K562 (cell line): ENCODE measurements around the gene P2RY8. TPM values are rescaled to one million over a fixed set of nuclear protein-coding genes. Genes with fewer than 3 reads are reported as not detected.

ENCODE experiments used
- ATAC-seq: fragments of 200-7000 bp; cut with Tn5 transposase; 3 replicates; pipeline ENCODE4 v1.9.1; 2020; ENCODE audit warnings: moderate library complexity
- BruUV-seq: library from RNA; stranded (reverse); fragments of 400-500 nt; replicated peaks from 2 replicates; lab custom pipeline; 2021; lab: Mats Ljungman, UMichigan
- CTCF ChIA-PET: fragments of 300-600 bp; formaldehyde crosslinking; extraction: SDS; loops from one replicate; lab custom pipeline; 2021; ENCODE audit warnings: low intra/inter-chr PET ratio; lab: Yijun Ruan, JAX
- POLR2A ChIA-PET: fragments of 300-600, 350-650 bp; sonication (Branson Sonifier 250); formaldehyde crosslinking; extraction: SDS; loops from one replicate; lab custom pipeline; 2021; ENCODE audit warnings: antibody characterized with exemption, inconsistent platforms; lab: Yijun Ruan, JAX
- DNase-seq, 4 experiments: peaks; one replicate each; pipeline versions ENCODE4 v3.0.0 to v3.0.0-alpha.2; 2011 to 2018; ENCODE audit warnings: low spot score in 3 of 4, mixed read lengths in 3 of 4; ENCODE audit errors: extremely low read depth in 1 of 4
- FAIRE-seq: peaks from 2 replicates; lab custom pipeline; 2011; peaks lifted over from hg19 to GRCh38; lab: Jason Lieb, UNC
- H2AFZ ChIP-seq: 2 replicates; pipeline ENCODE4 v1.6.0; 2011; ENCODE audit warnings: low read depth, low read length, control low read depth, inconsistent platforms
- H3K27ac ChIP-seq: fragments of 200-600 bp; 3 replicates; pipeline ENCODE4 v1.8.0; 2011; ENCODE audit warnings: low read depth, mild to moderate bottlenecking, control low read depth, inconsistent platforms, low read length, moderate library complexity, mixed read lengths; ENCODE audit errors: extremely low read depth
- H3K27me3 ChIP-seq, 2 experiments: fragments of 300-600 bp in 1 of 2; 2 replicates in 1 of 2; 3 replicates in 1 of 2; pipeline versions ENCODE4 v1.6.0 to v1.8.0; 2011; ENCODE audit warnings: inconsistent platforms in 2 of 2, low read length in 2 of 2, mild to moderate bottlenecking in 1 of 2, mixed read lengths in 1 of 2, moderate library complexity in 1 of 2; ENCODE audit not compliant: control insufficient read depth in 2 of 2, insufficient read depth in 2 of 2
- H3K36me3 ChIP-seq: fragments of 300-600 bp; 3 replicates; pipeline ENCODE4 v1.8.0; 2011; ENCODE audit warnings: mild to moderate bottlenecking, low read length, inconsistent platforms; ENCODE audit not compliant: control insufficient read depth, insufficient read depth
- H3K4me1 ChIP-seq, 2 experiments: fragments of 200-600 bp in 1 of 2; replicated peaks in 1 of 2; 2 replicates in 1 of 2; 3 replicates in 1 of 2; pipeline versions ENCODE4 v1.5.1 to v1.8.0; 2011; ENCODE audit warnings: inconsistent platforms in 2 of 2, low read length in 2 of 2, mild to moderate bottlenecking in 1 of 2, mixed read lengths in 1 of 2, moderate library complexity in 1 of 2; ENCODE audit not compliant: control insufficient read depth in 2 of 2, insufficient read depth in 2 of 2
- H3K4me2 ChIP-seq: 2 replicates; pipeline ENCODE4 v1.6.1; 2011; ENCODE audit warnings: low read length, control low read depth, inconsistent platforms, mixed read lengths; ENCODE audit not compliant: insufficient read depth
- H3K4me3 ChIP-seq: fragments of 200-600 bp; sonication (generic), shearing (Covaris generic); 2 replicates; pipeline ENCODE4 v1.5.1; 2016; ENCODE audit warnings: control low read depth, inconsistent platforms
- H3K79me2 ChIP-seq: fragments of 200-600 bp; 3 replicates; pipeline ENCODE4 v1.8.0; 2011; ENCODE audit warnings: low read length, inconsistent platforms; ENCODE audit not compliant: control insufficient read depth, insufficient read depth
- H3K9ac ChIP-seq, 2 experiments: 2 replicates each; pipeline versions ENCODE4 v1.6.0 to v1.6.1; 2011; ENCODE audit warnings: low read depth in 2 of 2, low read length in 2 of 2, control low read depth in 1 of 2, inconsistent platforms in 1 of 2, mild to moderate bottlenecking in 1 of 2, mixed read lengths in 1 of 2; ENCODE audit not compliant: insufficient read depth in 1 of 2
- H3K9me1 ChIP-seq: one replicate; pipeline ENCODE4 v1.6.0; 2011; ENCODE audit warnings: inconsistent platforms, mild to moderate bottlenecking, low read length, moderate library complexity; ENCODE audit not compliant: control insufficient read depth, insufficient read depth
- H3K9me3 ChIP-seq: replicated peaks from 2 replicates; pipeline ENCODE4 v1.5.1; 2011; ENCODE audit warnings: low read depth, low read length, inconsistent platforms; ENCODE audit not compliant: control insufficient read depth, insufficient read depth
- H4K20me1 ChIP-seq: replicated peaks from 2 replicates; pipeline ENCODE4 v1.6.1; 2011; ENCODE audit warnings: low read length, inconsistent platforms, mixed read lengths; ENCODE audit not compliant: control insufficient read depth, insufficient read depth
- CHD4 ChIP-seq: fragments of 200-600 bp; sonication (generic); IDR thresholded peaks from 3 replicates; pipeline ENCODE4 v1.6.1; 2012; ENCODE audit warnings: low read depth, mild to moderate bottlenecking, mixed read lengths, low read length, inconsistent platforms; ENCODE audit not compliant: insufficient read depth, insufficient replicate concordance, poor library complexity, severe bottlenecking
- E2F3 ChIP-seq: fragments of 250-450 bp; sonication (Bioruptor Pico); IDR thresholded peaks from 2 replicates; pipeline ENCODE4 v1.4.0; 2020; ENCODE audit warnings: mild to moderate bottlenecking
- FOXA3 ChIP-seq, 2 experiments: fragments of 450-650 bp in 1 of 2; sonication (generic) in 1 of 2; formaldehyde crosslinking; IDR thresholded peaks in 1 of 2; conservative IDR thresholded peaks in 1 of 2; 2 replicates each; pipeline versions ENCODE4 v1.4.0 to v1.8.0; 2020 to 2022; ENCODE audit warnings: mild to moderate bottlenecking in 2 of 2, missing genetic modification reagents in 1 of 2
- FOXJ2 ChIP-seq: fragments of 200-800 bp; sonication (Bioruptor generic); IDR thresholded peaks from 2 replicates; pipeline ENCODE4 v1.6.1; 2016; ENCODE audit warnings: missing genetic modification characterization, missing compliant biosample characterization
- HMG20A ChIP-seq: fragments of 450-650 bp; formaldehyde crosslinking; conservative IDR thresholded peaks from 2 replicates; pipeline ENCODE4 v1.4.0; 2020; ENCODE audit warnings: mild to moderate bottlenecking, mixed read lengths
- KAT2B ChIP-seq: IDR thresholded peaks from one replicate; pipeline ENCODE4 v1.6.1; 2012; ENCODE audit warnings: low read depth, mild to moderate bottlenecking, control low read depth, inconsistent platforms, low read length, moderate library complexity
- NR4A1 ChIP-seq, 2 experiments: fragments of 250-450 bp in 1 of 2; fragments of 450-650 bp in 1 of 2; sonication (Bioruptor Pico) in 1 of 2; IDR thresholded peaks; 2 replicates each; pipeline versions ENCODE4 v1.4.0 to v1.6.1; 2016 to 2020; ENCODE audit warnings: mild to moderate bottlenecking in 2 of 2, missing compliant biosample characterization in 1 of 2, missing genetic modification characterization in 1 of 2, moderate library complexity in 1 of 2
- SOX6 ChIP-seq: fragments of 450-650 bp; IDR thresholded peaks from 2 replicates; pipeline ENCODE4 v1.6.1; 2014; ENCODE audit warnings: mild to moderate bottlenecking
- TAF7 ChIP-seq: fragments of 450-650 bp; IDR thresholded peaks from 2 replicates; pipeline ENCODE4 v1.6.1; 2016; ENCODE audit warnings: missing genetic modification characterization, missing compliant biosample characterization
- YBX1 ChIP-seq: fragments of 450-650 bp; IDR thresholded peaks from 2 replicates; pipeline ENCODE4 v1.7.1; 2016; ENCODE audit warnings: mild to moderate bottlenecking
- ZNF239 ChIP-seq: fragments of 250-450 bp; sonication (Bioruptor Pico); IDR thresholded peaks from 2 replicates; pipeline ENCODE4 v1.4.0; 2020; ENCODE audit warnings: mild to moderate bottlenecking
- ZNF311 ChIP-seq: fragments of 250-450 bp; sonication (Bioruptor Pico); IDR thresholded peaks from 2 replicates; pipeline ENCODE4 v1.4.0; 2020; ENCODE audit warnings: mild to moderate bottlenecking, moderate library complexity
- ZNF644 ChIP-seq: fragments of 200-800 bp; sonication (Bioruptor generic); IDR thresholded peaks from 2 replicates; pipeline ENCODE4 v1.6.1; 2016; ENCODE audit warnings: low read depth, missing genetic modification characterization, missing compliant biosample characterization
- ZNF699 ChIP-seq: fragments of 250-450 bp; sonication (Bioruptor Pico); IDR thresholded peaks from 2 replicates; pipeline ENCODE4 v1.8.0; 2021; ENCODE audit warnings: mild to moderate bottlenecking, moderate library complexity; ENCODE audit not compliant: insufficient replicate concordance
- WGBS: fragments of 100-300 bp; shearing (Covaris generic); methylation state at CpG from one replicate; pipeline ENCODE4 v1.1.6; 2016; ENCODE audit warnings: low coverage, mixed read lengths; ENCODE audit not compliant: insufficient coverage; ENCODE audit errors: missing lambda C conversion rate; 5-methylcytosine and 5-hydroxymethylcytosine counted together
- in situ Hi-C: fragments of 300-500 bp; cut with MboI; formaldehyde crosslinking; loops from 4 replicates; pipeline ENCODE4 v1.15.0; 2018; ENCODE audit warnings: inconsistent platforms, mixed read lengths
- intact Hi-C: fragments of 100-400 bp; cut with micrococcal nuclease; formaldehyde crosslinking; loops from 2 replicates; pipeline ENCODE4 v1.14.2; 2022
- polyA plus RNA-seq, 8 experiments: library from polyadenylated mRNA; depleted of rRNA in 4 of 8; stranded (reverse) in 5 of 8; unstranded in 3 of 8; fragments of >200 nt; fragmentation: Nextera tagmentation in 2 of 8; fragmentation: Illumina TruSeq in 1 of 8; extraction: Ambion mirVana in 2 of 8; extraction: Trizol in 1 of 8; gene quantifications; 2 replicates each; pipeline versions ENCODE4 v1.2.1 to v1.2.3, GENCODE V29; 2011 to 2014; ENCODE audit warnings: inconsistent platforms in 1 of 8, missing spikeins in 1 of 8
- total RNA-seq, 7 experiments: library from RNA; depleted of rRNA in 6 of 7; stranded (reverse); fragments of >200 nt in 6 of 7; fragmentation: Illumina TruSeq in 2 of 7; extraction: Trizol in 2 of 7; gene quantifications; 2 replicates each; pipeline versions ENCODE4 v1.2.1 to v1.2.3, GENCODE V29; 2011 to 2021; ENCODE audit warnings: low replicate concordance in 1 of 7
- TF ChIP-seq, protein P1 (sequence below): sonication (generic); formaldehyde crosslinking; IDR thresholded peaks from 2 replicates; pipeline ENCODE4 v1.8.1; 2023; ENCODE audit warnings: mild to moderate bottlenecking, missing genetic modification reagents
- TF ChIP-seq, protein P2 (sequence below): fragments of 150-350 bp; conservative IDR thresholded peaks from 2 replicates; pipeline ENCODE4 v1.6.1; 2014; ENCODE audit warnings: low read length
- TF ChIP-seq, protein P3 (sequence below), 2 experiments: fragments of 450-650 bp in 1 of 2; sonication (generic) in 1 of 2; formaldehyde crosslinking in 1 of 2; IDR thresholded peaks in 1 of 2; conservative IDR thresholded peaks in 1 of 2; 2 replicates each; pipeline versions ENCODE4 v1.6.1 to v1.8.1; 2016 to 2023; ENCODE audit warnings: mild to moderate bottlenecking in 2 of 2, moderate library complexity in 2 of 2, inconsistent platforms in 1 of 2, missing genetic modification reagents in 1 of 2

P2RY8 gene
- total and polyA plus RNA-seq, 9 of the 15 experiments (the other 6 are each of a cell fraction or from before 2014, with no cell fraction given) = 0.04 to 0.69 (median 0.08) TPM; not detected in 3

DNA sequence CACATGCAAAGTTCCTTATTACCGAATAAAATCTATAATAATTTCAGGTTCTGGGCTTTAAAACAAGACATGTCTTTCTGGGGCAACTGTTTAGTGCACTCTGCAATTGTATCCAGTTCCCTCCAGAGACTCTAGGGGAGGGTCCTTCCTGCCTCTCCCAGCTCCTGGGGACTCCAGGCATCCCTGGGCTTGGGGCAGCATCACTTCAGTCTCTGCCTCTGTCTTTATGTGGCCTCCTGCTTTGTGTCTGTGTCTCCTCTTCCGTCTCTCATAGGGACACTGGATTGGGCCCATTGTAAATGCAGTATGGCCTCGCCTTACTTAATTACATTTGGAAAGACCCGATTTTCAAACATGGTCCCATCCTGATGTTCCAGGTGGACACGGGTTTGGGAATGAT, 73.4 kb downstream of the P2RY8 start:
- no peaks in the 10 kb centered on the region for H4K20me1 ChIP-seq
- no peaks in the 10 kb centered on the region for H3K9me1 ChIP-seq
- ChIA-PET CTCF (no interaction called here), POLR2A (no interaction called here)
- ATAC-seq (no peak), FAIRE-seq (no peak), DNase-seq (no peak)
- 30% methylated on average over 5 of the region's 5 CpGs for whole genome bisulfite sequencing
- H3K36me3 ChIP-seq = no peaks in the 10 kb centered on the region
- H3K4me2 ChIP-seq = no peak overlapping the region
- H3K27me3 ChIP-seq = peaks cover 0 to 8% of the 10 kb centered on the region in 2 experiments; a peak in 2 of 5 replicates
- no peaks in the 10 kb centered on the region for H3K79me2 ChIP-seq
- no peak overlapping the region for H2AFZ ChIP-seq
- in situ Hi-C loops (loop anchor here (10.0 to 25.0 kb wide), 2 partner anchors 111 to 1149 kb away; no protein-coding TSS in a partner anchor), intact Hi-C loops (no loop called here)
- no TSS peak for BruUV-seq
- H3K9ac ChIP-seq = no peak overlapping the region
- H3K4me1 ChIP-seq = no peaks in the 10 kb centered on the region; a peak in 3 of 5 replicates
- H3K9me3 ChIP-seq = no peaks in the 10 kb centered on the region; the same call in 1 of the 2 replicates
- no peak overlapping the region for H3K4me3 ChIP-seq
- no peak overlapping the region for H3K27ac ChIP-seq
- TF ChIP-seq YBX1 (no peak), SOX6 (no peak), ZNF644 (tag) (no peak), ZNF239 (CRISPR knock-in tag) (no peak), CHD4 (no peak), HMG20A (CRISPR knock-in tag) (no peak), KAT2B (no peak), FOXJ2 (tag) (no peak), ZNF311 (CRISPR knock-in tag) (no peak), FOXA3 (CRISPR knock-in tag; conservative IDR thresholded peaks at IDR 0.05 in 1 of 2, IDR thresholded peaks at IDR 0.05 in 1 of 2) (no peak), TAF7 (no peak), ZNF699 (CRISPR knock-in tag) (no peak), NR4A1 (CRISPR knock-in tag; IDR thresholded peaks at IDR 0.05) (no peak), NR4A1 (tag; IDR thresholded peaks at IDR 0.05) (no peak), E2F3 (no peak)
- TF ChIP-seq, protein P1, sequence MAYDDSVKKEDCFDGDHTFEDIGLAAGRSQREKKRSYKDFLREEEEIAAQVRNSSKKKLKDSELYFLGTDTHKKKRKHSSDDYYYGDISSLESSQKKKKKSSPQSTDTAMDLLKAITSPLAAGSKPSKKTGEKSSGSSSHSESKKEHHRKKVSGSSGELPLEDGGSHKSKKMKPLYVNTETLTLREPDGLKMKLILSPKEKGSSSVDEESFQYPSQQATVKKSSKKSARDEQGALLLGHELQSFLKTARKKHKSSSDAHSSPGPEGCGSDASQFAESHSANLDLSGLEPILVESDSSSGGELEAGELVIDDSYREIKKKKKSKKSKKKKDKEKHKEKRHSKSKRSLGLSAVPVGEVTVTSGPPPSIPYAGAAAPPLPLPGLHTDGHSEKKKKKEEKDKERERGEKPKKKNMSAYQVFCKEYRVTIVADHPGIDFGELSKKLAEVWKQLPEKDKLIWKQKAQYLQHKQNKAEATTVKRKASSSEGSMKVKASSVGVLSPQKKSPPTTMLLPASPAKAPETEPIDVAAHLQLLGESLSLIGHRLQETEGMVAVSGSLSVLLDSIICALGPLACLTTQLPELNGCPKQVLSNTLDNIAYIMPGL (CRISPR knock-in tag) = no peak
- TF ChIP-seq, protein P2, sequence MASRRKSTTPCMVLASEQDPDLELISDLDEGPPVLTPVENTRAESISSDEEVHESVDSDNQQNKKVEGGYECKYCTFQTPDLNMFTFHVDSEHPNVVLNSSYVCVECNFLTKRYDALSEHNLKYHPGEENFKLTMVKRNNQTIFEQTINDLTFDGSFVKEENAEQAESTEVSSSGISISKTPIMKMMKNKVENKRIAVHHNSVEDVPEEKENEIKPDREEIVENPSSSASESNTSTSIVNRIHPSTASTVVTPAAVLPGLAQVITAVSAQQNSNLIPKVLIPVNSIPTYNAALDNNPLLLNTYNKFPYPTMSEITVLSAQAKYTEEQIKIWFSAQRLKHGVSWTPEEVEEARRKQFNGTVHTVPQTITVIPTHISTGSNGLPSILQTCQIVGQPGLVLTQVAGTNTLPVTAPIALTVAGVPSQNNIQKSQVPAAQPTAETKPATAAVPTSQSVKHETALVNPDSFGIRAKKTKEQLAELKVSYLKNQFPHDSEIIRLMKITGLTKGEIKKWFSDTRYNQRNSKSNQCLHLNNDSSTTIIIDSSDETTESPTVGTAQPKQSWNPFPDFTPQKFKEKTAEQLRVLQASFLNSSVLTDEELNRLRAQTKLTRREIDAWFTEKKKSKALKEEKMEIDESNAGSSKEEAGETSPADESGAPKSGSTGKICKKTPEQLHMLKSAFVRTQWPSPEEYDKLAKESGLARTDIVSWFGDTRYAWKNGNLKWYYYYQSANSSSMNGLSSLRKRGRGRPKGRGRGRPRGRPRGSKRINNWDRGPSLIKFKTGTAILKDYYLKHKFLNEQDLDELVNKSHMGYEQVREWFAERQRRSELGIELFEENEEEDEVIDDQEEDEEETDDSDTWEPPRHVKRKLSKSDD = no peak
- TF ChIP-seq, protein P3, sequence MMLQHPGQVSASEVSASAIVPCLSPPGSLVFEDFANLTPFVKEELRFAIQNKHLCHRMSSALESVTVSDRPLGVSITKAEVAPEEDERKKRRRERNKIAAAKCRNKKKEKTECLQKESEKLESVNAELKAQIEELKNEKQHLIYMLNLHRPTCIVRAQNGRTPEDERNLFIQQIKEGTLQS (IDR thresholded peaks at IDR 0.05) = no peak
- TF ChIP-seq, protein P3 (CRISPR knock-in tag; conservative IDR thresholded peaks at IDR 0.05) = no peak
